ENCODE results near the gene PDE2A. TPM values are rescaled to one million over a fixed set of nuclear protein-coding genes. Genes with fewer than 3 reads are reported as not detected.

Gene PDE2A
- total RNA-seq, 1 experiment from 2014 or later, result 9.6 TPM

GRCh38 chr11:72686639-72687220, 12.5 kb upstream of the PDE2A start:
- peaks cover 21% of the 10 kb centered on the region for H4K20me1 ChIP-seq (ENCODE audit: insufficient read depth)
- H3K27me3 ChIP-seq (ENCODE audit: insufficient read depth, low read depth), result no peaks in the 10 kb centered on the region
- no peak overlapping the region for H2AFZ ChIP-seq
- 0 out of 2 replicates have a peak, but pooled peaks cover 3% of the 10 kb centered on the region for H3K4me1 ChIP-seq (replicated peaks; ENCODE audit: insufficient read depth)
- no TSS peak for BruUV-seq (replicated peaks)
- H3K36me3 ChIP-seq (ENCODE audit: low read depth), result no peaks in the 10 kb centered on the region
- no peak for DNase-seq
- no peaks in the 10 kb centered on the region for H3K9me3 ChIP-seq (ENCODE audit: insufficient read depth, low read depth)
- no peak overlapping the region for H3K27ac ChIP-seq
- intact Hi-C loops (cut with micrococcal nuclease; ENCODE audit: unreplicated experiment), result loop anchor here (10.0 kb wide), 1 partner anchor 698 kb away; no protein-coding TSS in a partner anchor
- TF ChIP-seq EZH2 (IDR thresholded peaks at IDR 0.05; ENCODE audit: low read depth) (no peak), CTCF (conservative IDR thresholded peaks at IDR 0.05) (no peak)
- peaks cover 20% of the 10 kb centered on the region; the same call in 1 of the 2 replicates for H3F3A ChIP-seq (ENCODE audit: insufficient read depth, low read depth)
- no peak overlapping the region for H3K4me2 ChIP-seq
- POLR2A ChIA-PET (ENCODE audit: unreplicated experiment), result interaction anchor here (0.6 kb wide), 1 partner anchor 499 kb away, joined by 3 read pairs; no protein-coding TSS in a partner anchor
- no peaks in the 10 kb centered on the region for H3K79me2 ChIP-seq (ENCODE audit: low read depth)
- H3K9me2 ChIP-seq (ENCODE audit: insufficient read depth), result no peaks in the 10 kb centered on the region
- CTCF ChIA-PET, result interaction anchor here (0.6 kb wide), 1 partner anchor 215 kb away, joined by 3 read pairs; no protein-coding TSS in a partner anchor
- H3K4me3 ChIP-seq, result no peak overlapping the region

DNA sequence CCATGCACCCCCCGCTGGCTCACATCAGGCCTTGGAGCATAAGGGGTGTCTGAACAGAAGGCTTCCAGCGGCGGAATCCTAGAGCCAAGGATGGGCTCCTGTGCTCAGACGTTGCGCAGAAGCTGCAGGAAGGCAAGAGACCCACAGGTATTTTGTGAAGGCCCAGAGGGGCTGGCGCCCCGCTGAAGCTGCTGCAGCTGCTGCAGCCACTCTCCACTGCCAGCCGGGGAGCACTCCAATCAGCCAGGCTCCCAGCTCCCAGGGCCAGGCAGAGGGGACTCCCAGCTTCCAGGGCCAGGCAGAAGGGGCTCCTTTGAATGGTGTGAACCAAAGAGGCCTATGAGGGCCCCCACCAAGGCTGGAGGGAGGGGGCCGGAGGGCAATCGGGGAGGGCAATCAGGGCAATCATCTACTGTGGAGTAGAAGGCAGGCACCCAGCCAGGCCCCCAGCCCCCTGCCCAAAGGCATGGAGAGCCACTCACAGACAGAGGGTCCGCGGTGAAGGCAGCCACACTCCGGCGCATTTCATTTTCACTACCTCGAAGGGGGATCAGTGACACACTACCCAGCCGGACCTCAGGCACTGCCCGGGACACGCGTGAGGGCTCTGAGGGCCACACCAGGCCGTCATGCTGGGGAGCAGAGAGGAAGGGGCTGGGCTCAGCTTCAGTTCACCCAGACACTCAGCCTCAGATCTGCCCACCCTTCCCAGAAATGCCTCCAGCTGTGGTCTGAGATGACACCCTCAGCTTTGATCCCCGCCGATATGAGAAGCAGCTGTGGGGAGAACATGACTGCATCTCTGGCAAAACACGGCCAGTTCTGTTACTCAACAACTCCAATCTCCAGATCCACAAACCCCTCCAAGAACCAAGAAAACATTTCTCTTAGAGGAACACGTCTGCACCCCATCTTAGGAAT, 11.6 kb upstream of the PDE2A start:
- no peaks in the 10 kb centered on the region for H3K79me2 ChIP-seq (ENCODE audit: low read depth)
- H3K36me3 ChIP-seq (ENCODE audit: low read depth), result no peaks in the 10 kb centered on the region
- peaks cover 20% of the 10 kb centered on the region; the same call in 1 of the 2 replicates for H3F3A ChIP-seq (ENCODE audit: insufficient read depth, low read depth)
- no peak for DNase-seq
- H2AFZ ChIP-seq, result no peak overlapping the region
- ChIA-PET CTCF (interaction anchor here (0.6 kb wide), 1 partner anchor 215 kb away, joined by 3 read pairs; no protein-coding TSS in a partner anchor), POLR2A (ENCODE audit: unreplicated experiment) (no interaction called here)
- H3K9me2 ChIP-seq (ENCODE audit: insufficient read depth), result no peaks in the 10 kb centered on the region
- no peaks in the 10 kb centered on the region for H3K9me3 ChIP-seq (ENCODE audit: insufficient read depth, low read depth)
- BruUV-seq (replicated peaks), result no TSS peak
- TF ChIP-seq CTCF (conservative IDR thresholded peaks at IDR 0.05) (no peak), EZH2 (IDR thresholded peaks at IDR 0.05; ENCODE audit: low read depth) (no peak)
- H4K20me1 ChIP-seq (ENCODE audit: insufficient read depth), result peaks cover 21% of the 10 kb centered on the region
- H3K27ac ChIP-seq, result no peak overlapping the region
- no peak overlapping the region for H3K4me2 ChIP-seq
- H3K4me3 ChIP-seq, result no peak overlapping the region
- intact Hi-C loops (cut with micrococcal nuclease; ENCODE audit: unreplicated experiment), result loop anchor here (10.0 kb wide), 1 partner anchor 699 kb away; no protein-coding TSS in a partner anchor
- 0 out of 2 replicates have a peak, but pooled peaks cover 3% of the 10 kb centered on the region for H3K4me1 ChIP-seq (replicated peaks; ENCODE audit: insufficient read depth)
- no peaks in the 10 kb centered on the region for H3K27me3 ChIP-seq (ENCODE audit: insufficient read depth, low read depth)

- no peaks in the 10 kb centered on the region for H3K9me2 ChIP-seq (ENCODE audit: insufficient read depth)
- H3K4me3 ChIP-seq, result no peak overlapping the region
- POLR2A ChIA-PET (ENCODE audit: unreplicated experiment), result interaction anchor here (0.6 kb wide), 2 partner anchors 25 to 213 kb away, joined by 3 read pairs; no protein-coding TSS in a partner anchor
- no peak overlapping the region for H3K4me2 ChIP-seq
- CTCF ChIA-PET, result interaction anchor here (0.5 to 1.6 kb wide), 15 partner anchors 38 to 745 kb away, joined by 3 to 19 read pairs (median 3); no protein-coding TSS in a partner anchor
- no peak overlapping the region for H3K27ac ChIP-seq
- H3K4me1 ChIP-seq (replicated peaks; ENCODE audit: insufficient read depth), result 0 out of 2 replicates have a peak, but pooled peaks cover 3% of the 10 kb centered on the region
- H3K27me3 ChIP-seq (ENCODE audit: insufficient read depth, low read depth), result 0 out of 2 replicates have a peak, but pooled peaks cover 5% of the 10 kb centered on the region
- BruUV-seq (replicated peaks), result no TSS peak
- peak; percentile 61 to 77 for DNase-seq
- no peak for TF ChIP-seq EZH2 (IDR thresholded peaks at IDR 0.05; ENCODE audit: low read depth)
- peak; percentile 83 for TF ChIP-seq CTCF (conservative IDR thresholded peaks at IDR 0.05)
- H2AFZ ChIP-seq, result no peak overlapping the region
- H3K79me2 ChIP-seq (ENCODE audit: low read depth), result no peaks in the 10 kb centered on the region
- H3K9me3 ChIP-seq (ENCODE audit: insufficient read depth, low read depth), result no peaks in the 10 kb centered on the region
- intact Hi-C loops (cut with micrococcal nuclease; ENCODE audit: unreplicated experiment), result loop anchor here (1.0 to 10.0 kb wide), 2 partner anchors 494 to 700 kb away; no protein-coding TSS in a partner anchor
- peaks cover 20% of the 10 kb centered on the region; the same call in 1 of the 2 replicates for H3F3A ChIP-seq (ENCODE audit: insufficient read depth, low read depth)
- H3K36me3 ChIP-seq (ENCODE audit: low read depth), result no peaks in the 10 kb centered on the region
- peaks cover 21% of the 10 kb centered on the region for H4K20me1 ChIP-seq (ENCODE audit: insufficient read depth)
Observed at GRCh38 chr11:72684236-72684912, 10.2 kb upstream of the PDE2A start.

Data from PC-9 (cell line).